DLD1 (cell line): ENCODE results near the gene CIDEA.

Source experiments
- in situ Hi-C: cut with HindIII; loops from 2 replicates; pipeline ENCODE4 v1.10.0; 2017; ENCODE audit warnings: low sequenced_read_pairs

The CIDEA gene

GRCh38 chr18:12295389-12296086 is 41.4 kb downstream of the CIDEA start:
- in situ Hi-C loops: no loop called here

- in situ Hi-C loops: no loop called here
These were observed 41.9 kb downstream of the CIDEA start for GRCh38 chr18:12296087-12296403.

GRCh38 chr18:12296457-12296856 is 42.3 kb downstream of the CIDEA start:
- in situ Hi-C loops: no loop called here

- in situ Hi-C loops: no loop called here
These were observed 45.7 kb downstream of the CIDEA start for GRCh38 chr18:12299862-12300261.

GRCh38 chr18:12301263-12302005 is 47.3 kb downstream of the CIDEA start:
- in situ Hi-C loops: no loop called here

GRCh38 chr18:12302391-12303147 is 48.4 kb downstream of the CIDEA start:
- in situ Hi-C loops: no loop called here

GRCh38 chr18:12304351-12305210 is 50.4 kb downstream of the CIDEA start:
- in situ Hi-C loops: no loop called here

GRCh38 chr18:12305211-12305610 is 51.0 kb downstream of the CIDEA start:
- in situ Hi-C loops: no loop called here

GRCh38 chr18:12305930-12306629 is 51.9 kb downstream of the CIDEA start:
- in situ Hi-C loops: no loop called here

- in situ Hi-C loops: no loop called here
These were observed 52.9 kb downstream of the CIDEA start for GRCh38 chr18:12306752-12307700.

- in situ Hi-C loops: no loop called here
These were observed 53.7 kb downstream of the CIDEA start, which contains the start of gene TUBB6 for GRCh38 chr18:12307701-12308385. Gene TUBB6 (plus strand): TSS chr18:12308241. CDS start chr18:12308293, 52 bp downstream.

- in situ Hi-C loops: no loop called here
These were observed 54.4 kb downstream of the CIDEA start for GRCh38 chr18:12308386-12309100.

- in situ Hi-C loops: no loop called here
These were observed 55.6 kb downstream of the CIDEA start for GRCh38 chr18:12309683-12310198.

GRCh38 chr18:12310762-12311161 is 56.6 kb downstream of the CIDEA start:
- in situ Hi-C loops: no loop called here

GRCh38 chr18:12312976-12313375 is 58.8 kb downstream of the CIDEA start:
- in situ Hi-C loops: no loop called here

- in situ Hi-C loops: no loop called here
These were observed 59.5 kb downstream of the CIDEA start for GRCh38 chr18:12313530-12314245.
